Mucosa of descending colon (tissue), 3 donors: ENCODE measurements around the gene MAEL. TPM values are rescaled to one million over a fixed set of nuclear protein-coding genes. Genes with fewer than 3 reads are reported as not detected.

Experiments used
- ATAC-seq: fragments of 200-7000 bp; cut with Tn5 transposase; one replicate; pipeline ENCODE4 v1.9.1; 2020; ENCODE audit warnings: mild to moderate bottlenecking, moderate library complexity
- DNase-seq, 3 donors: peaks; one replicate each; pipeline ENCODE4 v3.0.0-alpha.2; 2020
- H3K36me3 ChIP-seq: fragments of 200-600 bp; one replicate; pipeline ENCODE4 v1.8.0; 2021; ENCODE audit warnings: low read depth, mild to moderate bottlenecking
- H3K4me1 ChIP-seq: fragments of 200-600 bp; one replicate; pipeline ENCODE4 v1.8.0; 2021; ENCODE audit warnings: low read depth, mild to moderate bottlenecking
- H3K4me3 ChIP-seq: fragments of 200-600 bp; one replicate; pipeline ENCODE4 v1.8.0; 2021; ENCODE audit warnings: mild to moderate bottlenecking
- H3K9me3 ChIP-seq: fragments of 200-600 bp; one replicate; pipeline ENCODE4 v1.8.0; 2021; ENCODE audit warnings: mild to moderate bottlenecking
- CTCF ChIP-seq: fragments of 200-600 bp; IDR thresholded peaks from one replicate; pipeline ENCODE4 v1.8.0; 2022; ENCODE audit warnings: antibody characterized with exemption, mild to moderate bottlenecking
- intact Hi-C, 2 donors: fragments of 100-400 bp; cut with DNase I in 1 of 2; cut with micrococcal nuclease in 1 of 2; formaldehyde crosslinking; loops; one replicate each; pipeline versions ENCODE4 v1.11.0 to v1.11.1; 2022; cut with DNase I, micrococcal nuclease
- long read RNA-seq, 2 donors: library from polyadenylated mRNA; unstranded; transcript quantifications; one replicate each; pipeline ENCODE4 v2.0.0, GENCODE V29; 2019 to 2021
- total RNA-seq, 3 donors: library from RNA; stranded (reverse); fragmentation: NEBNext Ultra II Directional in 2 of 3; extraction: Animal tissue kit (Norgen Biotek cat#: 25700) in 2 of 3; gene quantifications; one replicate each; pipeline versions ENCODE4 v1.2.1 to v1.2.4, GENCODE V29; 2021 to 2023
- donor health status: DM: no; HTN: no; CAD: no; lungs with moderate emphysema.
- donor health status: DM: no; HTN: no; CAD: no.
- donor health status: DM: no; HTN: yes; CAD: no.

MAEL gene
- total RNA-seq: under 1 TPM in 1 of 3 donors, not detected in 2; 0.92 TPM
- long read RNA-seq, donor 1, partial matches to known transcripts: 0 of 3 reads
- long read RNA-seq, donor 1, other reads (novel, unspliced or antisense): 3 of 3 reads
- long read RNA-seq, donor 2: 0 reads

- no peaks in the 10 kb centered on the region for H3K4me1 ChIP-seq
- DNase-seq: no peak
- TF ChIP-seq CTCF: no peak
- H3K4me3 ChIP-seq: no peak within 1 kb of the TSS
- intact Hi-C loops: no loop called here
- H3K9me3 ChIP-seq: no peaks in the 10 kb centered on the region
- no peak for ATAC-seq
- no peaks in the 10 kb centered on the region for H3K36me3 ChIP-seq
Observed at GRCh38 chr1:166988974-166989515, at the start of gene MAEL. Gene MAEL, plus strand, starts transcription at chr1:166989280. Its CDS starts 73 bp downstream, at chr1:166989353.

GRCh38 chr1:166939741-166940375, 49.2 kb upstream of the MAEL start:
- no peak for TF ChIP-seq CTCF

GRCh38 chr1:166944186-166944967, 44.7 kb upstream of the MAEL start:
- Histone ChIP-seq H3K4me1 (no peaks in the 10 kb centered on the region), H3K36me3 (no peaks in the 10 kb centered on the region), H3K4me3 (no peak overlapping the region), H3K9me3 (no peaks in the 10 kb centered on the region)
- ATAC-seq (no peak), DNase-seq (no peak)
- no peak for TF ChIP-seq CTCF
- intact Hi-C loops: no loop called here

More at GRCh38 chr1:166939741-166940375, 49.2 kb upstream of the MAEL start:
- Histone ChIP-seq H3K9me3 (no peaks in the 10 kb centered on the region), H3K4me3 (no peak overlapping the region), H3K4me1 (no peaks in the 10 kb centered on the region), H3K36me3 (no peaks in the 10 kb centered on the region)
- ATAC-seq (no peak), DNase-seq (no peak)
- intact Hi-C loops: no loop called here

- H3K9me3 ChIP-seq: no peaks in the 10 kb centered on the region
- DNase-seq: peak; percentile 16 to 56 (median 40)
- peak; percentile 49 for ATAC-seq
- H3K4me3 ChIP-seq: no peak overlapping the region
- intact Hi-C loops: no loop called here
- TF ChIP-seq CTCF: no peak
- H3K4me1 ChIP-seq: no peaks in the 10 kb centered on the region
- no peaks in the 10 kb centered on the region for H3K36me3 ChIP-seq
Observed at GRCh38 chr1:166947398-166948043, 41.6 kb upstream of the MAEL start.

GRCh38 chr1:166948856-166949350, 40.2 kb upstream of the MAEL start:
- intact Hi-C loops: no loop called here
- Histone ChIP-seq H3K36me3 (no peaks in the 10 kb centered on the region), H3K4me1 (no peaks in the 10 kb centered on the region), H3K9me3 (no peaks in the 10 kb centered on the region), H3K4me3 (no peak overlapping the region)
- no peak for TF ChIP-seq CTCF
- DNase-seq: no peak
- no peak for ATAC-seq
